ENCODE measurements around the gene CDKL5. TPM values are rescaled to one million over a fixed set of nuclear protein-coding genes. Genes with fewer than 3 reads are reported as not detected.

The CDKL5 gene
- total RNA-seq, 2 experiments from 2014 or later, result 2.2 to 2.4 TPM

- CTCF ChIA-PET, result no interaction called here
- DNase-seq (no peak), ATAC-seq (ENCODE audit: poor library complexity) (no peak)
- no peak overlapping the region for H3K27ac Mint-ChIP-seq
- Histone ChIP-seq H3K36me3 (ENCODE audit: insufficient read depth, low read length) (no peaks in the 10 kb centered on the region), H3K9me3 (ENCODE audit: control insufficient read depth in 1 of 2, insufficient read depth in 1 of 2, low read length in 2 of 2) (no peaks in the 10 kb centered on the region), H3K4me3 (ENCODE audit: low read length) (no peak overlapping the region), H3K27me3 (ENCODE audit: control insufficient read depth in 1 of 2, insufficient read depth in 2 of 2, low read length in 2 of 2) (no peaks in the 10 kb centered on the region), H3K4me1 (ENCODE audit: insufficient read depth, low read length) (no peaks in the 10 kb centered on the region), H3K27ac (ENCODE audit: low read depth in 1 of 2, low read length in 2 of 2) (no peak overlapping the region)
- H3K36me3 Mint-ChIP-seq (ENCODE audit: low read depth), result no peaks in the 10 kb centered on the region
- intact Hi-C loops (cut with DNase I, micrococcal nuclease), result no loop called here
- no peak for TF ChIP-seq CTCF (IDR thresholded peaks at IDR 0.05)
- POLR2A ChIA-PET, result no interaction called here
- no peaks in the 10 kb centered on the region for H3K27me3 Mint-ChIP-seq
- H3K4me1 Mint-ChIP-seq (ENCODE audit: low read depth), result peaks cover 25% of the 10 kb centered on the region
- peaks cover 3% of the 10 kb centered on the region for H3K9me3 Mint-ChIP-seq
- no peak overlapping the region for H3K4me3 Mint-ChIP-seq
Observed at GRCh38 chrX:18537068-18537467, 111.7 kb downstream of the CDKL5 start.

- Histone ChIP-seq H3K27ac (ENCODE audit: low read depth in 1 of 2, low read length in 2 of 2) (no peak overlapping the region), H3K4me3 (ENCODE audit: low read length) (no peak overlapping the region), H3K9me3 (ENCODE audit: control insufficient read depth in 1 of 2, insufficient read depth in 1 of 2, low read length in 2 of 2) (no peaks in the 10 kb centered on the region), H3K36me3 (ENCODE audit: insufficient read depth, low read length) (no peaks in the 10 kb centered on the region), H3K27me3 (ENCODE audit: control insufficient read depth in 1 of 2, insufficient read depth in 2 of 2, low read length in 2 of 2) (no peaks in the 10 kb centered on the region), H3K4me1 (ENCODE audit: insufficient read depth, low read length) (no peaks in the 10 kb centered on the region)
- H3K4me1 Mint-ChIP-seq (ENCODE audit: low read depth), result peaks cover 25% of the 10 kb centered on the region
- H3K4me3 Mint-ChIP-seq, result no peak overlapping the region
- peaks cover 3% of the 10 kb centered on the region for H3K9me3 Mint-ChIP-seq
- TF ChIP-seq CTCF (IDR thresholded peaks at IDR 0.05), result no peak
- H3K27ac Mint-ChIP-seq, result no peak overlapping the region
- no peaks in the 10 kb centered on the region for H3K36me3 Mint-ChIP-seq (ENCODE audit: low read depth)
- no peaks in the 10 kb centered on the region for H3K27me3 Mint-ChIP-seq
- no peak for DNase-seq
- ChIA-PET POLR2A (no interaction called here), CTCF (no interaction called here)
- intact Hi-C loops (cut with DNase I, micrococcal nuclease), result no loop called here
- no peak for ATAC-seq (ENCODE audit: poor library complexity)
Observed at GRCh38 chrX:18537524-18537923, 112.1 kb downstream of the CDKL5 start.

- H3K27ac Mint-ChIP-seq, result no peak overlapping the region
- DNase-seq (no peak), ATAC-seq (ENCODE audit: poor library complexity) (no peak)
- TF ChIP-seq CTCF (IDR thresholded peaks at IDR 0.05), result no peak
- H3K27ac ChIP-seq (ENCODE audit: low read depth in 1 of 2, low read length in 2 of 2), result no peak overlapping the region
- H3K27me3 ChIP-seq (ENCODE audit: control insufficient read depth in 1 of 2, insufficient read depth in 2 of 2, low read length in 2 of 2), result no peaks in the 10 kb centered on the region
- peaks cover 12% of the 10 kb centered on the region for H3K4me1 Mint-ChIP-seq (ENCODE audit: low read depth)
- no peaks in the 10 kb centered on the region for H3K9me3 ChIP-seq (ENCODE audit: control insufficient read depth in 1 of 2, insufficient read depth in 1 of 2, low read length in 2 of 2)
- no peaks in the 10 kb centered on the region for H3K36me3 ChIP-seq (ENCODE audit: insufficient read depth, low read length)
- peaks cover 3% of the 10 kb centered on the region for H3K9me3 Mint-ChIP-seq
- H3K36me3 Mint-ChIP-seq (ENCODE audit: low read depth), result no peaks in the 10 kb centered on the region
- no peaks in the 10 kb centered on the region for H3K4me1 ChIP-seq (ENCODE audit: insufficient read depth, low read length)
- CTCF ChIA-PET, result no interaction called here
- no peak overlapping the region for H3K4me3 Mint-ChIP-seq
- POLR2A ChIA-PET, result no interaction called here
- intact Hi-C loops (cut with DNase I, micrococcal nuclease), result no loop called here
- no peak overlapping the region for H3K4me3 ChIP-seq (ENCODE audit: low read length)
- H3K27me3 Mint-ChIP-seq, result no peaks in the 10 kb centered on the region
Observed at GRCh38 chrX:18542131-18542530, 116.7 kb downstream of the CDKL5 start.
